Activated gamma-delta T cell (primary cell): ENCODE measurements around the gene SCP2.

Source experiments
- DNase-seq: peaks from one replicate; lab custom pipeline; 2025; lab: John Stamatoyannopoulos, UW

SCP2 gene

DNA sequence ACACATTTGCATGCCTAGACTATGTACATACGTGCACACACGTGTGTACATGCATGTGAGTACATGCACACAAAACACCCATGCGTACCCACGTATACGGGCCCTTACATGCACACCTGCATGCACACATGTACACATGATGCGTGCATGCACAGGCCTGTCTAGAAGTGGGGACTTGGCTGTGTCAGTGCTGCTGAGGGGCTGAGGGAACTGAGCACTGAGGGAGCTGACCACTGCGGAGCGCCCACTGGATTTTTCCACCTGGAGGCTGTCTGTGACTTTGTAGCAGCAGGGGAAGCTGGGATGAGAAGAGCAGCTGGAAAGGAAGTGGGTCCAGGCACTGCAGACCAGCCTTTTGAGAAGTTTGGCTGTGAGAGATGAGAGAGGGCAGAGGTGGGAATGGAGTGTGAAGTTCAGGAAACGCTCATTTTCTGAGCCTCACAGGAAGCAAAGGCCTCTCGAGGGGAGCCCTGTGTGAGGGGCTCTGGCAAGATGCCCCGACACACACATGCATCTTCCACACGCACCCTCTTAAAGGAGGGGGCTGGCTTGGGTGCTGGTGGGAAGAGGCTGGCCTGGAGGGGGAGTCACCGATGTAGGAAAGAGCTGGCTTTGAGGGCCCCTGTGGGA lies 155.9 kb downstream of the SCP2 start:
- no peak for DNase-seq

DNA sequence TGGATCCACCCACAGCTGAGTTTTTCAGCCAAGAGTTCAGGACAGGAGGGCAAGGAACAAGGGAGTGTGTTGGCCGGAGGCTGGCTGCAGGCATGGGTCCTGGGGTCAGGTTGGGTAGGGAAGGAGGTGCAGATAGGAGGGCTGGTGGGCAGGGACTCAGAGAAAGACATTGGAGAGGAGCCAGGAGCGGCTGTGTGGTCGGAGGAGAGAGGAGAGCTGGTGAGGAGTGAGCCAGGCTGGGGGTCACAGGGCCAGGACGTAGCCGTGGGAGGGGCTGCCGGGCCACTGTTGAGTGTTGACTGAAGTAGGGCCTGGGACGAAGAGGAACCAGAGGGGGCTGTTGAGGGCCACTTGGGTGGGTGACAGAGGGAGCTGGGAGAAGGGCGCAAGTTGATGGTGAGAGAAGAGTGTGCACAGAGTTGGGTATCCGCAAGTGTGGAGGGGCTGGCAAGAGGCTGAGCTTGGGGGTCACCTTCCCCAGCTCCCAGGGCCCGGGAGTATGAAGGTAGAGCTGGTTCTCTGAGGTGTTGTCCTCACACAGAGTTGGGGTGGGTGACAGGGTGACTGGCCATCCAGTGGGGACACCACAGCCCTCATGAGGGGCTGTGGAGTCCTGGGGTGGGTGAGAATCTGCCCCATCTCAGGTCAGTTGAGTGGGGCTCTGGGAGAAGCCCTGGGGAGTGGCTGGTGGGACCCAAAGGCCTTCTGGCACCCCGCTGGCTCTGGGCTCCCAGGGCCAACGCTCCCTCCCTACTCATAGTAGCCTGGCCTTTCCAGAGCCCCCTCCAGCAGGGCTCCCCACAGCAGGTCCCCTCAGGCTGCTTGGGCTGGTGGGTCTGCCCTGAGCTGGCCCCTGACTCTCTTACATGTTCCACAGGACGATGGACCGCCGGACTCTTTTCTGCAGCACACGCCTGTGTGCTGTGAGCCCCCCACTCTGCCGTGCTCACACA lies 156.8 kb downstream of the SCP2 start:
- no peak for DNase-seq

- DNase-seq: no peak
These were observed 157.5 kb downstream of the SCP2 start for GRCh38 chr1:53084589-53084971.

DNA sequence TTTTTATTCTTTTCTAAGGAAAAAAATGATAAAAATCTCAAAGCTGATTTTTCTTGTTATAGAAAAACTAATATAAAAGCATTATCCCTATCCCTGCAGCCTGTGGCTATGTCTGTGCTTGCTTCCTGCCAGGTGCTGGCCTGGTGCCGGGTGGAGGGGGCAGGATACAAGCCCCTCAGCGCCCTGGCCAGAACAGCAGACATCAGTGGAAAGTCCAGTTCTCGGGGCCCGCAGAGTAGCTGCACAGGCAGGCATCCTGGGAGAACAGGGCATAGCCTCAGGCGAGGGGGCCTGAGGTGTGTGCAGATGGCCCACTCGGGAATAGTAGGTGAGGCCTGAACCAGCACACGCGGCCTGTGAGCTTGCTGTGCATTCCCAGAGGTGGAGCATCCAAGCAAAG lies 158.3 kb downstream of the SCP2 start:
- DNase-seq: no peak

GRCh38 chr1:53086491-53087070 lies 159.5 kb downstream of the SCP2 start:
- DNase-seq: no peak

DNA sequence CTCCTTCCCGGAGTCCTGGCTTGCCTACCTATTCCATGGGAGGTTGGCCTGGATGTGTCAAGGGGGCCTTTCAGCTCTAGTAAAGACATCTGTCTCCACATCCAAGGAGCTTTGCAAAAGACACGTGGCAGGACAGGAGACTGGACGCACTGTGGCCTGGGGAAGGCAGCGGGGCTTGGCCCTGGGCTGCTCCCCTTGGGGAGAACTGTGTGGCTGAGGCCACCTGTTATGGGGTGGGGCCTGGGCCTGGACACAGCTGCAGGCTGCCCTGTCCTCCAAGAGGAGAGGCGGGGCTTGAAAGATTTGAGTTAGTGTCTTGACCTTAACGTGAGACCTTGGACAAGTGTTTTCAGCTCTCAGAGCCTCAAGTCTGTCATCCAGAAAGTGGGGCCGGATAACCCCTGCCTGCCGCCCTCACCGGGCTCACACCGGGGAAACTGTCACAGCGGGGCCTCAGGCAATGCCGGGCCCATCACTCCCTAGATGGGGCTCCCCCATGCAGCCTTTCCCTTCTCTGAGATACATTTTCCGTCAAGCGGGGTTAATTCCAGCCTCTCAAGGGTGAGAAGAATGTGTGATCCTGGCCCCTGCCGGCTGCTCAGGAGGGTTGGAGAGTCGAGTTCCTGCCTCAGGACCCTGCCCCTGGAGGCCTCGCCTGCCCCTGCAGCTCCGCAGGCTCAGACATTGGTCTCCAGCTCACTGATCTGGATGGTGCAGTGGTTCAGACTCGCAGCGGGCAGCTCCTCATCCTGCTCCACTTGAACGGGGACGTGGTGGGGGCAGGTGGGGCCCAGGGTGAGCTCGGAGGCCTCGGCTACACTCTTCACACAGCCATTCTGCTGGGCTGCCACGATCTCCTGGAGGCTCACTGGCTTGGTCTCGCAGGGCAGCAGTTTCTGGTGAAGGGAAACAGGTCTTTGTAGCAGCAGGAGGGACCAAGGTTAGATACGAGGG lies 160.5 kb downstream of the SCP2 start:
- DNase-seq: no peak

- DNase-seq: no peak
These were observed 161.7 kb downstream of the SCP2 start for GRCh38 chr1:53088616-53089300.

- no peak for DNase-seq
These were observed 162.6 kb downstream of the SCP2 start for GRCh38 chr1:53089478-53090226.

DNA sequence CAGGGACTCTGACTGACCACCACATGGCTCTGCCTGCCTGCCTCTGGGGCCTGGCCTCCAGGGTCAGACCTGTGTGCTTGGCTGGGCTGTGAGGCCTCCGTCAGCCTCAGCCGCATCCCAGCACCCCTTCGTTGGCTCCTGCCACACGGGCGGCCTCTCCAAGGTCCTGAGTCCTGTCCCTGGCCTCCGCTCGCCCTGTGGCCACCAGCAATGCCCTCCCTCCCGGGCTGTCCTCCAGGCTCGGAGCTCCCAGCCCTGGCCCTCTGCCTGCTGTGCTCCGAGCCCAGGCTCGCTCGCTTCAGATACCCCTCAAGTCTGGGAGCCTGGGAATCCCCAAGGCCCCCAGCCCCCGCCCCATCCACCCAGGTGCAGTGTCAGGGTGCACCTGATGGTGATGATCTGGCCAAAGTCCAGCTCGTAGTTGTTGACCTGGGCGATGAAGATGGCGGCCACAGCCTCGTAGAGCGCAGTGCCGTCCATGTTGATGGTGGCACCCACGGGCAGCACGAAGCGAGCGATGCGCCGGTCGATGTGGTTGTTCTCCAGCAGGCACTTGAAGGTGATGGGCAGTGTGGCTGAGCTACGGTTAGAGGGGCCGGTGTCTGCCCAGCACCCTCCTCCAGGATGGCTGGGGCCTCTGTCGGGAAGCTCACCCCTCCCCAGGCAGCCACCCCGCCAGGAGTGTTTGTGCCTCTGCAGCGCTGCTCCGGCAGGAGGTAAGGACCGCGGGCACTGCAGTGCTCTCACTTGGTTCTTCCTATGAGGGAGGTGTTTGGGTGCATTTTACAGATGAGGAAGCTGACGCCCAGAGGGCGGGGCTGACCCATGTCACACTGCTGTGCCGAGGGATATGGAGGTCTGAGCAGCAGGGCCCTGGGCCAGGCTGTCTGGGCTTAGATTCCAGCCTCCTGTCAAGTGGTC lies 163.4 kb downstream of the SCP2 start:
- DNase-seq: no peak

- no peak for DNase-seq
These were observed 165.0 kb downstream of the SCP2 start for GRCh38 chr1:53091841-53092645.

- no peak for DNase-seq
These were observed 165.8 kb downstream of the SCP2 start for GRCh38 chr1:53092659-53093450.

DNA sequence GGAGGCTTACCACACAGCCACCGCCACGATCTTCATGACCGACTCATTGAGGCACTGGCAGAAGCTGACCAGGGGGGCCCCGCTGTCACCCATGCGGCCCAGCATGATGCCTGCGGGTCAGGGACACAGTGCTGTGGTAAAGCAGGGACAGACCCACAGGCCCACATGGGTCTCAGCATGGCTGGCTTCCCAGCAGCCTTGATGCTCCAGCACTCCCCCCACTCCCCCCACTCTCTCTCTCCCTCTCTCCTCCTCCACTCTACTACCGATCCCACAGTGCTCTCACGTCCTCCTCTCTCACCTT lies 166.3 kb downstream of the SCP2 start:
- DNase-seq: no peak

- no peak for DNase-seq
These were observed 166.9 kb downstream of the SCP2 start for GRCh38 chr1:53093778-53094532.

DNA sequence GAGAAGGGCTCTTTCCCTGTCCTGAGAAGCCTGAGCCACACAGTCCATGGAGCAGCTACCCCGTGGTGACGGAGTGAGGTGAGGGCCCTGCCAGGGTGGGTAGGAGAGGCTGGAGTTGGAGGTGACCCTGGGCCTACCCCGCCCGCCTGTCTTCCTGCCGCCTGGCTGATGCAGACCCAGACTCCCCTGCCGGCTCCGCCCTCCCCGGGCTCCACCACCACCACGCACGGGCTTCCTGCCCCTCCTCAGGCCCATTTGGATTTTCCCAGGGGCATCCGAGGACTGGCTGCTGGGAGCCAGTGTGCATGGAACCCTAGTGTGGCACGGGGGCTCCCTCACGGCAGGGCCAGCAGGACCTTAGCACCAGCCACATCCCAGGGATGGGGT lies 167.4 kb downstream of the SCP2 start:
- no peak for DNase-seq
